GM10248 (cell line): ENCODE measurements around the gene KIF17.

Experiments
- CTCF ChIA-PET: fragments of 300-600 bp; sonication (Branson Sonifier 250); formaldehyde crosslinking; extraction: SDS; loops from one replicate; lab custom pipeline; 2021; ENCODE audit warnings: antibody characterized with exemption; lab: Yijun Ruan, JAX
- POLR2A ChIA-PET: fragments of 350-650 bp; sonication (Branson Sonifier 250); formaldehyde crosslinking; extraction: SDS; loops from one replicate; lab custom pipeline; 2020; ENCODE audit warnings: antibody characterized with exemption; lab: Yijun Ruan, JAX
- DNase-seq: peaks from one replicate; pipeline ENCODE4 v3.0.0; 2012; ENCODE audit errors: extremely low spot score
- CTCF ChIP-seq: IDR thresholded peaks from 2 replicates; pipeline ENCODE4 v1.5.1; 2012; ENCODE audit warnings: mild to moderate bottlenecking, low read depth; ENCODE audit errors: extremely low read depth, missing control alignments, control extremely low read depth

The KIF17 gene

GRCh38 chr1:20643080-20643479, 74.7 kb downstream of the KIF17 start:
- DNase-seq, result no peak
- CTCF ChIA-PET, result interaction anchor here (1.2 to 3.0 kb wide), 4 partner anchors 9 to 123 kb away, joined by 3 to 16 read pairs (median 10); partner anchors contain the start of gene PINK1
- no peak for TF ChIP-seq CTCF
- POLR2A ChIA-PET, result no interaction called here

GRCh38 chr1:20641975-20642374, 75.8 kb downstream of the KIF17 start:
- CTCF ChIA-PET, result interaction anchor here (0.9 to 3.0 kb wide), 8 partner anchors 8 to 429 kb away, joined by 3 to 16 read pairs (median 6); partner anchors contain the start of gene PINK1
- DNase-seq, result no peak
- TF ChIP-seq CTCF, result no peak
- POLR2A ChIA-PET, result no interaction called here

GRCh38 chr1:20640183-20640597, 77.6 kb downstream of the KIF17 start:
- peak; percentile 80 for TF ChIP-seq CTCF
- ChIA-PET POLR2A (no interaction called here), CTCF (interaction anchor here (0.9 to 2.5 kb wide), 7 partner anchors 10 to 117 kb away, joined by 4 to 7 read pairs (median 6); partner anchors contain the start of gene DDOST)
- DNase-seq, result peak; percentile 77

DNA sequence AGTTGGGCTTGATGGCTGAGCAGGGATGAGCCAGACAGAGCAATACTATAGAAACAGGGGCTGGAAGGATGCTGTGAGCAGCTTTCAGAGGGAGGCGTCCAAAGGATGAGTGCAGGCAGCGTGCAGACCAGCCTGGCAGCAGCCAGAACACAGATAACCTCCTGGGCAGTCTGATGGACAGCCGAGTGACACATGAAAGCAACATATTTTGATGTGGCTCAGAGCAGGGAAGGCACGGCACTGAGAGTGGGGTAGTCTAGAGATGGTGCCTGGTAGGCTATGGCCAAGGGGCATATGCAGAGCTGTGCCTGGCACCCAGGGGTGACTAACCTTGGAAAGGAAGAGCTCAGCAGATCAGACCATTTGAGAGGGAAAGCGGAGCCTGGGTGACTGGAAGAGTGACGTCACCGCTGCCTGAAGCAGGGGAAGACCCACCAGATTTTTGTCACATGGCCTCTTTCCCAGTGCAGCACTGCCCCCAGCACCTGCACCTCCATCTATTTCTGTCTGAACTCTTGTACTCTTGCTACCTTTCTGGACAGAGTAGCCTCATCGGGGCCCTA, 80.9 kb downstream of the KIF17 start:
- ChIA-PET CTCF (interaction anchor here (0.9 to 2.8 kb wide), 3 partner anchors 13 to 116 kb away, joined by 4 to 9 read pairs (median 4); no protein-coding TSS in a partner anchor), POLR2A (no interaction called here)
- TF ChIP-seq CTCF, result no peak
- DNase-seq, result no peak

- ChIA-PET POLR2A (no interaction called here), CTCF (interaction anchor here (1.1 to 5.9 kb wide), 12 partner anchors 8 to 620 kb away, joined by 3 to 70 read pairs (median 8); no protein-coding TSS in a partner anchor)
- no peak for DNase-seq
- no peak for TF ChIP-seq CTCF
Observed at GRCh38 chr1:20634594-20635084, 83.2 kb downstream of the KIF17 start.

DNA sequence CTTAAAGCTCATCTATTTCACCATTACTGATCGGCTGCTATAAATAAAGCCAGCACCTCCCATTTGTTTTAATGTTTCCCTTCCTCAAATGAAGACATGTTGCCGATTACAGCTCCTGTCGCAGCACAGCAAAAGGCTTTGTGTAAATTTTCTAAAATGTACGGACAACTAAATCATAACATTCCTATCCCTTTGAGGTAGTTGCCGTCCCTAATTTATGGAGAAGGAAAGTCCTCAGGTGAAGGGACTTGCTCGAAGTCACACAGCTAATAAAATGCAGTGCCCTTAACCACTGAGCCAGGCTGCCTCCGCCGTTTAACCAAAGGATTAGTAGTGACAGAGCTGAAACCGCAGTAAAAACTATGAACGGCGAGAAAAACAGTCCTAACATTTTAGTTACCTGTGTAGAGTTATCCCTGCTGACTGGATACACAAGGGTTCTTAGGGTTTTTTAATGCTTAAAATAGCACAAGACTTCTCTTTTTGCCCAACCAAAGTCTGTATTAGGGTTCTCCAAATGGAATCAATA, 83.7 kb downstream of the KIF17 start:
- ChIA-PET CTCF (interaction anchor here (0.5 to 5.9 kb wide), 31 partner anchors 8 to 621 kb away, joined by 3 to 70 read pairs (median 5); partner anchors contain the start of genes DDOST and KIF17), POLR2A (interaction anchor here (1.0 kb wide), 1 partner anchor 11 kb away, joined by 11 read pairs; no protein-coding TSS in a partner anchor)
- no peak for TF ChIP-seq CTCF
- DNase-seq, result no peak
